ENCODE data around the gene SLC1A7. TPM values are rescaled to one million over a fixed set of nuclear protein-coding genes. Genes with fewer than 3 reads are reported as not detected.

SLC1A7 gene
- total and polyA plus RNA-seq, 7 donors: 0.04 to 6.2 (median 0.36) TPM

DNA sequence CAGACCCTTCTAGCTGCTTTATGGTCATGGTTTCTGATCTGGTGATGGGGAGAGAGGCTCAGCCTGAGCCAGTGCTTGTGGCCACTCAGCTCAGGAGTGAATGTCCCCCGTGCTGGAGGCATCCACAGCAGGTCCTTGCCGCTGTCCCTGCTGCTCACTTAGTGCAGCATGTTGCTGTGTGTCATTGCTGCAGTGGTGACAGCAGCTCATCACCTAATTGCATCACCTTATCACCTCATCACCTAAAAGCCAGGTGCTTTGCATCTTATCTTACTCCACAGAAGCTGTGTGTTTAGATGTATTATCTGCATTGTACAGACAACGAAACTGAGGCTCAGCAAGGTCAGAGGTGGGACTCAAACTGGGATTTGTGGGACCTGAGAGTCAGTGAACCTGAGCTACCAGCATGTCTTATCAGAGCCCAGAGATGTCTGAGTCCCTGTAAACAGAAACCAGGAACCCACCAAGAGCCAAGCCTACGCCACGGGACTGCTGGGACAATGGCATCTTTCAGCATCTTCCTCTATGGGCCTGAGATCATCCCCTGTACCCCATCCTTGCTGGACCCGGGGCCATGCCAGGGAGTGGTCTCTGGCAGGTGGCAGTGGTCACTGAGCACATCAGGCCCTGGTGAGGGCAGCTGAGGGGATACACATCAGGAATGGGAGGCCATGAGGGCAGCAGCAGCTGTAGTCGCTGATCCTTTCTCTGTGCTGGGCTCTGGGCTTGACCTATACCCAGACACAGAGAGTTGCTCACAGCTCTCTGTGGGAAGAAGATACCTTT is 73.9 kb downstream of the SLC1A7 start:
- Histone ChIP-seq H3K4me1 (no peaks in the 10 kb centered on the region), H3K36me3 (ENCODE audit: insufficient read depth in 1 of 2, low read depth in 1 of 2) (no peaks in the 10 kb centered on the region), H3K9me3 (no peaks in the 10 kb centered on the region), H3K4me3 (no peak overlapping the region), H3K27me3 (ENCODE audit: insufficient read depth in 3 of 3, low read length in 2 of 3) (peaks cover 0 to 4% (median 0%) of the 10 kb centered on the region in 3 donors), H3K27ac (no peak overlapping the region)
- ATAC-seq (no peak), DNase-seq (peak in 1 of 2 donors; percentile 19)
- TF ChIP-seq, protein P1, sequence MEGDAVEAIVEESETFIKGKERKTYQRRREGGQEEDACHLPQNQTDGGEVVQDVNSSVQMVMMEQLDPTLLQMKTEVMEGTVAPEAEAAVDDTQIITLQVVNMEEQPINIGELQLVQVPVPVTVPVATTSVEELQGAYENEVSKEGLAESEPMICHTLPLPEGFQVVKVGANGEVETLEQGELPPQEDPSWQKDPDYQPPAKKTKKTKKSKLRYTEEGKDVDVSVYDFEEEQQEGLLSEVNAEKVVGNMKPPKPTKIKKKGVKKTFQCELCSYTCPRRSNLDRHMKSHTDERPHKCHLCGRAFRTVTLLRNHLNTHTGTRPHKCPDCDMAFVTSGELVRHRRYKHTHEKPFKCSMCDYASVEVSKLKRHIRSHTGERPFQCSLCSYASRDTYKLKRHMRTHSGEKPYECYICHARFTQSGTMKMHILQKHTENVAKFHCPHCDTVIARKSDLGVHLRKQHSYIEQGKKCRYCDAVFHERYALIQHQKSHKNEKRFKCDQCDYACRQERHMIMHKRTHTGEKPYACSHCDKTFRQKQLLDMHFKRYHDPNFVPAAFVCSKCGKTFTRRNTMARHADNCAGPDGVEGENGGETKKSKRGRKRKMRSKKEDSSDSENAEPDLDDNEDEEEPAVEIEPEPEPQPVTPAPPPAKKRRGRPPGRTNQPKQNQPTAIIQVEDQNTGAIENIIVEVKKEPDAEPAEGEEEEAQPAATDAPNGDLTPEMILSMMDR (IDR thresholded peaks at IDR 0.05): no peak
- intact Hi-C loops (cut with DNase I): loop anchor here in 1 of 2 donors (5.0 kb wide), 1 partner anchor 171 kb away; no protein-coding TSS in a partner anchor
- WGBS, 3 donors: 90 to 94% (median 93%) methylated on average over 7 of the region's 7 CpGs

DNA sequence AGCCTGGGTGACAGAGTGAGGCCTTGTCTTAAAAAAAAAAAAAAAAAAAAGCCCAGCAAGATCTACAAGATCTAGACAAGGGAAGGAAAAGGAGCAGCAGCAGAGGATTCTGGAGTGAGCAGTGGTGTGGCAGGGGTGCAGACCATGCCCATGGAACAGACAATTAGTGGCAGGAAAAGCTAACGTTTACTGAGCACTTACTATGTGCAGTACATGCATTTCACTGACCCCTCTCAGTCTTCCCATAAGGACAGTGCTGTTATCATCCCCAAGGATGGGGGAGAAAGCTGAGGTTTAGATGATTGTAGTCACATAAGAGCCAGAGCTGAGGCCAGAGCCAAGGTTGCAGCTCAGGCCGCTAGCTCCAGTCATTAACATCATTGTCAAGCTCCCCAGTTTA is 74.6 kb downstream of the SLC1A7 start:
- Histone ChIP-seq H3K4me1 (no peaks in the 10 kb centered on the region), H3K4me3 (no peak overlapping the region), H3K9me3 (no peaks in the 10 kb centered on the region), H3K27me3 (ENCODE audit: insufficient read depth in 3 of 3, low read length in 2 of 3) (peaks cover 0 to 11% (median 3%) of the 10 kb centered on the region in 3 donors), H3K36me3 (ENCODE audit: insufficient read depth in 1 of 2, low read depth in 1 of 2) (no peaks in the 10 kb centered on the region), H3K27ac (no peak overlapping the region)
- no peak for ATAC-seq
- intact Hi-C loops (cut with DNase I): loop anchor here in 1 of 2 donors (5.0 kb wide), 1 partner anchor 171 kb away; no protein-coding TSS in a partner anchor
- DNase-seq: no peak
- TF ChIP-seq, protein P1 (IDR thresholded peaks at IDR 0.05): no peak
- 92 to 98% (median 94%) methylated on average over 2 of the region's 2 CpGs for WGBS, 3 donors

DNA sequence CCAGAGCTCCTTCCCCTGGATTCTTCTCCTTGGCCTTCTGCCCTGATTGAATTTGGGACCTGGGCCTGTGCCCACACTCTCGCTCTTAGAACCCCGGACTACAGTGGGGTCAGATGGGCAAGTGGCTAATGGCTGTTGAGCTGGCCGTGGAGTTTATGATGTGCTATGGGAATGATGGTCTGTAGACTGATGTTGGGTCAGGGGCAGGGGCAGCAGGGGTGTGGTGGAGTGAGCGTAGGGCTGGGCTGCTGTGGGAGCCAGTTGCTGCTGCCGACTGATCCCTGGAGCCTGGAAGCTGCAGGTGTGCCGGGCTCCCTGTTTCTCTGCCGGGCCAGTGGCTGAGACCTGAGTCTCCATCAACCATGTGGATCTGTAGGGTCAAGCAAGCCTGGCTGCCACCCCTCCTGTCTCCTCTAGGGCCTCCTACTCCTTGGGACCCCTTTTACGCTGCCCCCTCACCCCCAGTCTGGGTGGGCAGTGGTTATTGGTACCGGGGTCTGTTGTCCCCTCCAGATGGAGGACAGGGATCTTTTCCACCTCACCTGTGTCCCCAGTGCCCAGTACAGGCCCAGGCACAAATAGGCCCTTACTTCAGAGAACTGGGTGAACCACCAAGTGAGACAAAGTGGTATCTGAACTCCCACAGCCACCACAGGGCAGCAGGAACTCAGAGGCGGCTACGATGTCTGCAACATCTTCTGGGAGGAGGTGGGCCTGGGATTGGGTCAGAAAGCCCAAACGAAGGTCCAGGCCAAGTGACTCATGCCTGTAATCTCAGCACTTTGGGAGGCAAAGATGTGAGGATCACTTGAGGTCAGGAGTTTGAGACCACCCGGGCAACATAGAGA is 75.3 kb downstream of the SLC1A7 start:
- Histone ChIP-seq H3K36me3 (ENCODE audit: insufficient read depth in 1 of 2, low read depth in 1 of 2) (no peaks in the 10 kb centered on the region), H3K27ac (no peak overlapping the region), H3K27me3 (ENCODE audit: insufficient read depth in 3 of 3, low read length in 2 of 3) (peaks cover 0 to 18% (median 5%) of the 10 kb centered on the region in 3 donors), H3K4me1 (peaks cover 3% of the 10 kb centered on the region), H3K9me3 (no peaks in the 10 kb centered on the region), H3K4me3 (no peak overlapping the region)
- TF ChIP-seq, protein P1 (IDR thresholded peaks at IDR 0.05): no peak
- DNase-seq: peak; percentile 31 to 44
- intact Hi-C loops (cut with DNase I): loop anchor here in 1 of 2 donors (5.0 kb wide), 1 partner anchor 170 kb away; no protein-coding TSS in a partner anchor
- ATAC-seq: peak in 1 of 4 donors; percentile 8
- 61 to 77% (median 63%) methylated on average over 13 of the region's 13 CpGs for WGBS, 3 donors

DNA sequence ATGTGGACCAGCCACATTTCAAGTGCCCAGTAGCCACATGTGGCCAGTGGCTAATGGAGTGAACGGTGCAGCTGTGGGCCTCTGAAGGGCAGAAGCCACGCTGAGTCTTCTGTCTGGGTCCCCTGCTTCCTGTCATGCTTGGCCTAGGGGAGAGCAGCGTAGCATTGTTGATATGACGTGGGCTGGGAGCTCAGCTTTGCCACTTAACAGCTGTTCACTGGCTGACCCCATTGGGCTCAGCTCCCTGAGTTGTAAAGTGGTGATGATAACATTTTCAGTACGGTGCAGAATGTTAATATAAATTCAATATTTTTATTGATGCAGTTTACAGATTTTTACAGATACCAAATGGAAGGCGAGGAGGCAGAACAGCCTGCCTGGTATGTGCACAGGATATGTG is 76.0 kb downstream of the SLC1A7 start:
- intact Hi-C loops (cut with DNase I): loop anchor here in 1 of 2 donors (5.0 kb wide), 1 partner anchor 169 kb away; no protein-coding TSS in a partner anchor
- Histone ChIP-seq H3K27ac (no peak overlapping the region), H3K4me3 (no peak overlapping the region), H3K36me3 (ENCODE audit: insufficient read depth in 1 of 2, low read depth in 1 of 2) (no peaks in the 10 kb centered on the region), H3K27me3 (ENCODE audit: insufficient read depth in 3 of 3, low read length in 2 of 3) (peaks cover 0 to 25% (median 5%) of the 10 kb centered on the region in 3 donors), H3K9me3 (no peaks in the 10 kb centered on the region), H3K4me1 (peaks cover 6% of the 10 kb centered on the region)
- no peak for ATAC-seq
- DNase-seq: peak in 1 of 2 donors; percentile 26
- WGBS, 3 donors: 46 to 64% (median 48%) methylated on average over 6 of the region's 6 CpGs
- TF ChIP-seq, protein P1 (IDR thresholded peaks at IDR 0.05): no peak

Data from psoas muscle (tissue), 8 donors.